SK-N-SH (cell line): ENCODE results near the gene BAZ1A. TPM values are rescaled to one million over a fixed set of nuclear protein-coding genes. Genes with fewer than 3 reads are reported as not detected.

Source experiments
- CTCF ChIA-PET: fragments of 300-600, 350-600 bp; formaldehyde crosslinking; extraction: SDS; loops from one replicate; lab custom pipeline; 2021; lab: Yijun Ruan, JAX
- POLR2A ChIA-PET: fragments of 350-600 bp; sonication (Branson Sonifier 250); formaldehyde crosslinking; extraction: SDS; loops from one replicate; lab custom pipeline; 2020; ENCODE audit warnings: antibody characterized with exemption, inconsistent platforms; lab: Yijun Ruan, JAX
- DNase-seq: peaks from one replicate; pipeline ENCODE4 v3.0.0; 2012
- H2AFZ ChIP-seq: fragments of 200-600 bp; sonication (generic); 2 replicates; pipeline ENCODE4 v1.8.1; 2016; ENCODE audit warnings: antibody characterized with exemption, mild to moderate bottlenecking, low read depth
- H3F3A ChIP-seq: fragments of 200-600 bp; sonication (generic); replicated peaks from 2 replicates; pipeline ENCODE3; 2016; ENCODE audit warnings: antibody characterized with exemption, mild to moderate bottlenecking; ENCODE audit not compliant: insufficient read depth
- H3K27ac ChIP-seq, 2 experiments: fragments of 200-500 bp in 1 of 2; fragments of 200-600 bp in 1 of 2; sonication (Bioruptor generic) in 1 of 2; sonication (generic), shearing (Covaris generic) in 1 of 2; 2 replicates each; pipeline versions ENCODE4 v1.5.1 to v1.6.1; 2014 to 2016; ENCODE audit warnings: low read depth in 2 of 2, inconsistent platforms in 1 of 2, low read length in 1 of 2, mild to moderate bottlenecking in 1 of 2, mixed read lengths in 1 of 2
- H3K27me3 ChIP-seq: fragments of 200-600 bp; sonication (generic), shearing (Covaris generic); 2 replicates; pipeline ENCODE4 v1.6.1; 2016; ENCODE audit warnings: mixed run types; ENCODE audit not compliant: insufficient read depth
- H3K36me3 ChIP-seq, 2 experiments: fragments of 200-500 bp in 1 of 2; fragments of 200-600 bp in 1 of 2; sonication (Bioruptor generic) in 1 of 2; sonication (generic) in 1 of 2; replicated peaks in 1 of 2; 2 replicates each; pipeline versions ENCODE3 to v1.5.1; 2014 to 2016; ENCODE audit warnings: low read length in 1 of 2, mild to moderate bottlenecking in 1 of 2; ENCODE audit not compliant: insufficient read depth in 2 of 2, control insufficient read depth in 1 of 2
- H3K4me1 ChIP-seq, 2 experiments: fragments of 200-500 bp in 1 of 2; fragments of 200-600 bp in 1 of 2; sonication (Bioruptor generic) in 1 of 2; sonication (generic), shearing (Covaris generic) in 1 of 2; 2 replicates each; pipeline versions ENCODE4 v1.5.1 to v1.6.1; 2014 to 2016; ENCODE audit warnings: low read depth in 1 of 2, low read length in 1 of 2, mixed run types in 1 of 2; ENCODE audit not compliant: insufficient read depth in 2 of 2, control insufficient read depth in 1 of 2
- H3K4me2 ChIP-seq: fragments of 200-600 bp; sonication (generic), shearing (Covaris generic); 2 replicates; pipeline ENCODE4 v1.6.1; 2017; ENCODE audit warnings: mixed run types
- H3K4me3 ChIP-seq, 2 experiments: fragments of 200-500 bp in 1 of 2; fragments of 200-600 bp in 1 of 2; sonication (Bioruptor generic) in 1 of 2; sonication (generic), shearing (Covaris generic) in 1 of 2; 2 replicates each; pipeline versions ENCODE4 v1.5.1 to v1.8.1; 2014 to 2016; ENCODE audit warnings: low read depth in 2 of 2, inconsistent platforms in 1 of 2, low read length in 1 of 2, mild to moderate bottlenecking in 1 of 2, mixed read lengths in 1 of 2, moderate library complexity in 1 of 2
- H3K79me2 ChIP-seq: fragments of 200-600 bp; sonication (generic); 2 replicates; pipeline ENCODE4 v1.8.1; 2017; ENCODE audit warnings: mild to moderate bottlenecking; ENCODE audit not compliant: insufficient read depth
- H3K9ac ChIP-seq: fragments of 200-600 bp; sonication (generic); 2 replicates; pipeline ENCODE4 v1.6.1; 2017; ENCODE audit warnings: mixed run types
- H3K9me2 ChIP-seq: fragments of 200-600 bp; sonication (generic); 2 replicates; pipeline ENCODE4 v1.6.1; 2017; ENCODE audit warnings: mixed run types
- H3K9me3 ChIP-seq: fragments of 200-600 bp; sonication (generic); 2 replicates; pipeline ENCODE4 v1.6.1; 2017; ENCODE audit warnings: mixed run types, mild to moderate bottlenecking, moderate library complexity
- H4K20me1 ChIP-seq: fragments of 200-600 bp; sonication (generic); 2 replicates; pipeline ENCODE4 v1.6.1; 2017; ENCODE audit warnings: mild to moderate bottlenecking, mixed run types; ENCODE audit not compliant: insufficient read depth
- CHD2 ChIP-seq: fragments of 150-350 bp; IDR thresholded peaks from 2 replicates; pipeline ENCODE4 v1.6.1; 2018; ENCODE audit warnings: low read length; ENCODE audit not compliant: partially characterized antibody
- ELF1 ChIP-seq: IDR thresholded peaks from 2 replicates; pipeline ENCODE4 v1.4.0; 2012
- FOSL2 ChIP-seq: IDR thresholded peaks from 2 replicates; pipeline ENCODE4 v1.4.0; 2012; ENCODE audit warnings: low read depth, mild to moderate bottlenecking, moderate library complexity, borderline replicate concordance
- FOXJ3 ChIP-seq: sonication (generic); formaldehyde crosslinking; IDR thresholded peaks from 2 replicates; pipeline ENCODE4 v1.5.1; 2020; ENCODE audit warnings: mild to moderate bottlenecking, missing genetic modification reagents
- GABPA ChIP-seq: IDR thresholded peaks from 2 replicates; pipeline ENCODE4 v1.4.0; 2012; ENCODE audit warnings: low read depth, mild to moderate bottlenecking
- GATA2 ChIP-seq: sonication (generic); formaldehyde crosslinking; IDR thresholded peaks from 2 replicates; pipeline ENCODE4 v1.5.0; 2020; ENCODE audit warnings: mild to moderate bottlenecking, missing genetic modification reagents
- MXI1 ChIP-seq: IDR thresholded peaks from 2 replicates; pipeline ENCODE4 v1.6.1; 2012; ENCODE audit warnings: mild to moderate bottlenecking, low read depth, low read length, improper control_type of control experiment
- NRF1 ChIP-seq: IDR thresholded peaks from 2 replicates; pipeline ENCODE4 v1.6.1; 2012; ENCODE audit warnings: low read depth, mild to moderate bottlenecking, low read length
- RCOR1 ChIP-seq: fragments of 150-350 bp; IDR thresholded peaks from 2 replicates; pipeline ENCODE4 v1.6.1; 2017; ENCODE audit warnings: antibody characterized with exemption, low read length
- TCF12 ChIP-seq: IDR thresholded peaks from 2 replicates; pipeline ENCODE4 v1.4.0; 2012
- WGBS: methylation state at CpG from one replicate; pipeline ENCODE4 v1.1.6; 2017; ENCODE audit warnings: low lambda C conversion rate; 5-methylcytosine and 5-hydroxymethylcytosine counted together
- polyA plus RNA-seq, 3 experiments: library from polyadenylated mRNA; depleted of rRNA; stranded (reverse); fragments of >200 nt; gene quantifications; 2 replicates each; pipeline ENCODE4 v1.2.3, GENCODE V29; 2012
- TF ChIP-seq, protein P1 (sequence below): IDR thresholded peaks from 2 replicates; pipeline ENCODE4; 2012
- TF ChIP-seq, protein P2 (sequence below): fragments of 150-350 bp; IDR thresholded peaks from 2 replicates; pipeline ENCODE4 v1.6.1; 2017; ENCODE audit warnings: antibody characterized with exemption, low read length, low read depth, borderline replicate concordance
- TF ChIP-seq, protein P3 (sequence below): IDR thresholded peaks from 2 replicates; pipeline ENCODE4 v1.6.1; 2012; ENCODE audit warnings: mild to moderate bottlenecking, low read depth, low read length, moderate library complexity
- TF ChIP-seq, protein P4 (sequence below): IDR thresholded peaks from 2 replicates; pipeline ENCODE4 v1.4.0; 2012; ENCODE audit warnings: low read depth, borderline replicate concordance
- TF ChIP-seq, protein P5 (sequence below): fragments of 200-600 bp; sonication (generic); IDR thresholded peaks from 2 replicates; pipeline ENCODE4 v1.6.1; 2017; ENCODE audit warnings: antibody characterized with exemption, mild to moderate bottlenecking, moderate library complexity

Gene BAZ1A
- polyA plus RNA-seq, 1 of the 3 experiments (the other 2 are of a cell fraction): 17.4 TPM

DNA sequence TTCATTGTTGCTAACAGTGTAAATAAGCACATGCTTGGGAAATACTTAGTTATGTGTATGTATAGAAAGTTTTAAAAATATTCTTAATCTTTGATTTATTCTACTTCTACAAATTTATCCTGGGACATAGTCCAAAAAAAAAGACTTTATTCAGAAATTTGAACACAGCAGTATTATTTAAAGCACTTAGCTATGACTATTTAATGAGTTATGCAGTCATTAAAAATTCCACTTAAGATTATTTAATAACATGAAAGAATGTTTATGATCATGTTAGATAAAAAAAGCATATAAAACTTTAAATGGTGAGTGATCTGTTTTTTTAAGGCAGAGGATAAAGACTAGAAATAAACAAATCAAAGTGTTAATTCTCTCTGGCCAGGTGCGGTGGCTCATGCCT is 78.3 kb downstream of the BAZ1A start:
- ChIA-PET POLR2A (no interaction called here), CTCF (no interaction called here)
- Histone ChIP-seq H3K9me2 (no peaks in the 10 kb centered on the region), H3K79me2 (no peaks in the 10 kb centered on the region), H3K9ac (no peak overlapping the region), H3K4me3 (no peak overlapping the region), H3K4me1 (0 out of 4 replicates have a peak, but pooled peaks cover 0 to 3% of the 10 kb centered on the region in 2 experiments), H3K9me3 (no peaks in the 10 kb centered on the region), H3F3A (peaks cover 20% of the 10 kb centered on the region), H2AFZ (no peak overlapping the region), H3K36me3 (peaks cover 38 to 69% of the 10 kb centered on the region in 2 experiments), H3K27ac (no peak overlapping the region), H3K27me3 (no peaks in the 10 kb centered on the region), H4K20me1 (no peaks in the 10 kb centered on the region), H3K4me2 (no peak overlapping the region)
- TF ChIP-seq, protein P1, sequence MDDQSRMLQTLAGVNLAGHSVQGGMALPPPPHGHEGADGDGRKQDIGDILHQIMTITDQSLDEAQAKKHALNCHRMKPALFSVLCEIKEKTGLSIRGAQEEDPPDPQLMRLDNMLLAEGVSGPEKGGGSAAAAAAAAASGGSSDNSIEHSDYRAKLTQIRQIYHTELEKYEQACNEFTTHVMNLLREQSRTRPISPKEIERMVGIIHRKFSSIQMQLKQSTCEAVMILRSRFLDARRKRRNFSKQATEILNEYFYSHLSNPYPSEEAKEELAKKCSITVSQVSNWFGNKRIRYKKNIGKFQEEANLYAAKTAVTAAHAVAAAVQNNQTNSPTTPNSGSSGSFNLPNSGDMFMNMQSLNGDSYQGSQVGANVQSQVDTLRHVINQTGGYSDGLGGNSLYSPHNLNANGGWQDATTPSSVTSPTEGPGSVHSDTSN: no peak
- no peak for TF ChIP-seq NRF1
- TF ChIP-seq FOXJ3 (CRISPR knock-in tag): no peak
- TF ChIP-seq, protein P2, sequence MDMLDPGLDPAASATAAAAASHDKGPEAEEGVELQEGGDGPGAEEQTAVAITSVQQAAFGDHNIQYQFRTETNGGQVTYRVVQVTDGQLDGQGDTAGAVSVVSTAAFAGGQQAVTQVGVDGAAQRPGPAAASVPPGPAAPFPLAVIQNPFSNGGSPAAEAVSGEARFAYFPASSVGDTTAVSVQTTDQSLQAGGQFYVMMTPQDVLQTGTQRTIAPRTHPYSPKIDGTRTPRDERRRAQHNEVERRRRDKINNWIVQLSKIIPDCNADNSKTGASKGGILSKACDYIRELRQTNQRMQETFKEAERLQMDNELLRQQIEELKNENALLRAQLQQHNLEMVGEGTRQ: no peak
- TF ChIP-seq, protein P3, sequence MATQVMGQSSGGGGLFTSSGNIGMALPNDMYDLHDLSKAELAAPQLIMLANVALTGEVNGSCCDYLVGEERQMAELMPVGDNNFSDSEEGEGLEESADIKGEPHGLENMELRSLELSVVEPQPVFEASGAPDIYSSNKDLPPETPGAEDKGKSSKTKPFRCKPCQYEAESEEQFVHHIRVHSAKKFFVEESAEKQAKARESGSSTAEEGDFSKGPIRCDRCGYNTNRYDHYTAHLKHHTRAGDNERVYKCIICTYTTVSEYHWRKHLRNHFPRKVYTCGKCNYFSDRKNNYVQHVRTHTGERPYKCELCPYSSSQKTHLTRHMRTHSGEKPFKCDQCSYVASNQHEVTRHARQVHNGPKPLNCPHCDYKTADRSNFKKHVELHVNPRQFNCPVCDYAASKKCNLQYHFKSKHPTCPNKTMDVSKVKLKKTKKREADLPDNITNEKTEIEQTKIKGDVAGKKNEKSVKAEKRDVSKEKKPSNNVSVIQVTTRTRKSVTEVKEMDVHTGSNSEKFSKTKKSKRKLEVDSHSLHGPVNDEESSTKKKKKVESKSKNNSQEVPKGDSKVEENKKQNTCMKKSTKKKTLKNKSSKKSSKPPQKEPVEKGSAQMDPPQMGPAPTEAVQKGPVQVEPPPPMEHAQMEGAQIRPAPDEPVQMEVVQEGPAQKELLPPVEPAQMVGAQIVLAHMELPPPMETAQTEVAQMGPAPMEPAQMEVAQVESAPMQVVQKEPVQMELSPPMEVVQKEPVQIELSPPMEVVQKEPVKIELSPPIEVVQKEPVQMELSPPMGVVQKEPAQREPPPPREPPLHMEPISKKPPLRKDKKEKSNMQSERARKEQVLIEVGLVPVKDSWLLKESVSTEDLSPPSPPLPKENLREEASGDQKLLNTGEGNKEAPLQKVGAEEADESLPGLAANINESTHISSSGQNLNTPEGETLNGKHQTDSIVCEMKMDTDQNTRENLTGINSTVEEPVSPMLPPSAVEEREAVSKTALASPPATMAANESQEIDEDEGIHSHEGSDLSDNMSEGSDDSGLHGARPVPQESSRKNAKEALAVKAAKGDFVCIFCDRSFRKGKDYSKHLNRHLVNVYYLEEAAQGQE: no peak
- no peak for TF ChIP-seq TCF12
- TF ChIP-seq MXI1: no peak
- no peak for TF ChIP-seq GATA2
- no peak for TF ChIP-seq ELF1
- no peak for TF ChIP-seq FOSL2
- TF ChIP-seq RCOR1: no peak
- TF ChIP-seq GABPA: no peak
- 95% methylated on average over 1 of the region's 1 CpG for WGBS
- DNase-seq: no peak

DNA sequence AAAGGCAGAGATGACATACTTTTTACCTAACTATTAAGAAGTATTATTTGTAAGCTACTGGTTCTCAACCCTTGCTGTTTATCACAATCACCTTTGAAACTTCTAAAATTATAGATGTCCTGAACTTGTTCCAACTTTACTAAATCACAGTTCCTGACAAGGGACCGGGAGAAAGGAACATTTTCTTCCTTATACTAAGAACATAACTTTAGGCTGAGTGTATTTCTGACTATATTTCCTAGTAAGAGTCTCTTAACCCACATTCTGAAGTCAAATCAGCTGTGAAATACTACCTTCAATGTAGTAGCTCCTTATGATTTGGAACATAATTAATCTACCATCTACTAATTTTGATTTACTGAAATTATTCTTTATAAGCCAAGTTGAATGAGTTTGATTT is 80.2 kb downstream of the BAZ1A start:
- H2AFZ ChIP-seq: no peak overlapping the region
- no peak overlapping the region for H3K27ac ChIP-seq
- peaks cover 8% of the 10 kb centered on the region; the same call in 1 of the 2 replicates for H3K79me2 ChIP-seq
- peaks cover 30 to 72% of the 10 kb centered on the region in 2 experiments for H3K36me3 ChIP-seq
- 70% methylated on average over 1 of the region's 1 CpG for WGBS
- H3K4me2 ChIP-seq: no peak overlapping the region
- DNase-seq: no peak
- peaks cover 15% of the 10 kb centered on the region for H3F3A ChIP-seq
- no peak overlapping the region for H3K9ac ChIP-seq
- POLR2A ChIA-PET: no interaction called here
- TF ChIP-seq NRF1: no peak
- no peak for TF ChIP-seq TCF12
- TF ChIP-seq, protein P4, sequence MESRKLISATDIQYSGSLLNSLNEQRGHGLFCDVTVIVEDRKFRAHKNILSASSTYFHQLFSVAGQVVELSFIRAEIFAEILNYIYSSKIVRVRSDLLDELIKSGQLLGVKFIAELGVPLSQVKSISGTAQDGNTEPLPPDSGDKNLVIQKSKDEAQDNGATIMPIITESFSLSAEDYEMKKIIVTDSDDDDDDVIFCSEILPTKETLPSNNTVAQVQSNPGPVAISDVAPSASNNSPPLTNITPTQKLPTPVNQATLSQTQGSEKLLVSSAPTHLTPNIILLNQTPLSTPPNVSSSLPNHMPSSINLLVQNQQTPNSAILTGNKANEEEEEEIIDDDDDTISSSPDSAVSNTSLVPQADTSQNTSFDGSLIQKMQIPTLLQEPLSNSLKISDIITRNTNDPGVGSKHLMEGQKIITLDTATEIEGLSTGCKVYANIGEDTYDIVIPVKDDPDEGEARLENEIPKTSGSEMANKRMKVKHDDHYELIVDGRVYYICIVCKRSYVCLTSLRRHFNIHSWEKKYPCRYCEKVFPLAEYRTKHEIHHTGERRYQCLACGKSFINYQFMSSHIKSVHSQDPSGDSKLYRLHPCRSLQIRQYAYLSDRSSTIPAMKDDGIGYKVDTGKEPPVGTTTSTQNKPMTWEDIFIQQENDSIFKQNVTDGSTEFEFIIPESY: no peak
- TF ChIP-seq CHD2: no peak
- TF ChIP-seq, protein P1: no peak
- TF ChIP-seq, protein P5, sequence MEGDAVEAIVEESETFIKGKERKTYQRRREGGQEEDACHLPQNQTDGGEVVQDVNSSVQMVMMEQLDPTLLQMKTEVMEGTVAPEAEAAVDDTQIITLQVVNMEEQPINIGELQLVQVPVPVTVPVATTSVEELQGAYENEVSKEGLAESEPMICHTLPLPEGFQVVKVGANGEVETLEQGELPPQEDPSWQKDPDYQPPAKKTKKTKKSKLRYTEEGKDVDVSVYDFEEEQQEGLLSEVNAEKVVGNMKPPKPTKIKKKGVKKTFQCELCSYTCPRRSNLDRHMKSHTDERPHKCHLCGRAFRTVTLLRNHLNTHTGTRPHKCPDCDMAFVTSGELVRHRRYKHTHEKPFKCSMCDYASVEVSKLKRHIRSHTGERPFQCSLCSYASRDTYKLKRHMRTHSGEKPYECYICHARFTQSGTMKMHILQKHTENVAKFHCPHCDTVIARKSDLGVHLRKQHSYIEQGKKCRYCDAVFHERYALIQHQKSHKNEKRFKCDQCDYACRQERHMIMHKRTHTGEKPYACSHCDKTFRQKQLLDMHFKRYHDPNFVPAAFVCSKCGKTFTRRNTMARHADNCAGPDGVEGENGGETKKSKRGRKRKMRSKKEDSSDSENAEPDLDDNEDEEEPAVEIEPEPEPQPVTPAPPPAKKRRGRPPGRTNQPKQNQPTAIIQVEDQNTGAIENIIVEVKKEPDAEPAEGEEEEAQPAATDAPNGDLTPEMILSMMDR: no peak
- TF ChIP-seq FOXJ3 (CRISPR knock-in tag): no peak
- TF ChIP-seq, all 33 proteins: peak for 0
- H3K4me1 ChIP-seq: 0 out of 4 replicates have a peak, but pooled peaks cover 0 to 3% of the 10 kb centered on the region in 2 experiments
- no peaks in the 10 kb centered on the region for H4K20me1 ChIP-seq
- H3K9me2 ChIP-seq: no peaks in the 10 kb centered on the region
- H3K4me3 ChIP-seq: no peak overlapping the region
- no peaks in the 10 kb centered on the region for H3K27me3 ChIP-seq
- no peaks in the 10 kb centered on the region for H3K9me3 ChIP-seq
- CTCF ChIA-PET: no interaction called here
